ENCODE data around the gene SEMA4F. TPM values are rescaled to one million over a fixed set of nuclear protein-coding genes. Genes with fewer than 3 reads are reported as not detected.
A peak's percentile ranks its signal among the peaks of the same experiment; 100 is the strongest.
"Not testable (repeated sequence)": the region's sequence is repeated elsewhere in the genome, so short reads cannot be mapped to it uniquely, and the experiment has no call there.

The SEMA4F gene, protein sequence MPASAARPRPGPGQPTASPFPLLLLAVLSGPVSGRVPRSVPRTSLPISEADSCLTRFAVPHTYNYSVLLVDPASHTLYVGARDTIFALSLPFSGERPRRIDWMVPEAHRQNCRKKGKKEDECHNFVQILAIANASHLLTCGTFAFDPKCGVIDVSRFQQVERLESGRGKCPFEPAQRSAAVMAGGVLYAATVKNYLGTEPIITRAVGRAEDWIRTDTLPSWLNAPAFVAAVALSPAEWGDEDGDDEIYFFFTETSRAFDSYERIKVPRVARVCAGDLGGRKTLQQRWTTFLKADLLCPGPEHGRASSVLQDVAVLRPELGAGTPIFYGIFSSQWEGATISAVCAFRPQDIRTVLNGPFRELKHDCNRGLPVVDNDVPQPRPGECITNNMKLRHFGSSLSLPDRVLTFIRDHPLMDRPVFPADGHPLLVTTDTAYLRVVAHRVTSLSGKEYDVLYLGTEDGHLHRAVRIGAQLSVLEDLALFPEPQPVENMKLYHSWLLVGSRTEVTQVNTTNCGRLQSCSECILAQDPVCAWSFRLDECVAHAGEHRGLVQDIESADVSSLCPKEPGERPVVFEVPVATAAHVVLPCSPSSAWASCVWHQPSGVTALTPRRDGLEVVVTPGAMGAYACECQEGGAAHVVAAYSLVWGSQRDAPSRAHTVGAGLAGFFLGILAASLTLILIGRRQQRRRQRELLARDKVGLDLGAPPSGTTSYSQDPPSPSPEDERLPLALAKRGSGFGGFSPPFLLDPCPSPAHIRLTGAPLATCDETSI
- 4.9 TPM for polyA plus RNA-seq (2013, experiment 1 of 2)
- 4.0 TPM for polyA plus RNA-seq (2013, experiment 2 of 2)

DNA sequence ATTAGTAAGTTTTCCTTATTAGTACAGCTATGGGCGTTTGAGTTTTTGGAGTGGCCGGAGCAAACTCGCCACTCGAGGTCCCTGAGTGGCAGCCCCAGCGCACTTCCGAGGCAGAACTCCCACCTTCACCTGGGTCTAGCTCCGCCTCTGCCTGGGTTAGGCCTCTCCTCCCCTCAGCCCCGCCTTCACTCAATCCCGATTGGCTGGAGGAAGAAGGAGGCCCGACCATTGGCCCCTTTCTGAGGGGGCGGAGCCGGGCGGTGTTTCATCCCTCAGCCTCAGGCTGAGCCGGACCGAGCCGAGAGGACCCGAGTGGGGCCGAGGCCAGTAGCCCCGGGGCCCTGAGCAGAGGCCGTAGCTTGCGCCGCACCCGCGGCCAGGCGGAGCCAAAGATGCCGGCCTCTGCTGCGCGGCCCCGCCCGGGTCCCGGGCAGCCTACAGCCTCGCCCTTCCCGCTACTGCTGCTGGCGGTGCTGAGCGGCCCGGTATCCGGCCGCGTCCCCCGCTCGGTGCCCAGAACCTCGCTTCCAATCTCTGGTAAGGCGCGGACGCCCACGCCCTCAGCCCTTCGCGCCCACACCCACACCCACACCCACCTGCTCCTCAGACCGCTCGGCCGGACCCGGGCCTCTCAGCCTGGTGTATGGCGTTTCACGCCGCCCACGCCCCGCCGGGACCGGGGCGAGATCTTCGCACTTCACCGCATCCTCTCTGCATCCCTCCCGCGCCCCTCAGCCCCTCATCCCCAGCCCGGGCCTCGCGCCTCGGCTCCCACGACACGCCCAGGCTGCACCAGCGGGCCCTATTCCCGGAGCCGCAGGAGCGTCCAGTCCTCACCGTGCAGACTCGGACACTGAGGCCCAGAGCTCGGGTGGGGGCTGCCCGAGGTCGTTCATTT, at the start of gene SEMA4F:
Gene SEMA4F, plus strand, starts transcription at position 263 of the 898 bp plus-strand sequence. Its CDS starts 130 bp downstream, at position 393.
- Histone ChIP-seq H3K27ac (ENCODE audit: low read depth, low read length, severe bottlenecking) (no peak within 1 kb of the TSS), H3K4me3 (ENCODE audit: extremely low read depth, insufficient read depth, low read length, poor library complexity, severe bottlenecking) (peak within 1 kb of the TSS; percentile 61), H3K36me3 (ENCODE audit: control insufficient read depth, insufficient read depth, low read length) (no peaks in the 10 kb centered on the region), H3K4me1 (ENCODE audit: control insufficient read depth, insufficient read depth, low read length, poor library complexity, severe bottlenecking) (peaks cover 3% of the 10 kb centered on the region), H3K9me3 (ENCODE audit: control insufficient read depth, low read length) (no peaks in the 10 kb centered on the region)
- WGBS, 2 experiments (ENCODE audit: insufficient coverage in 2 of 2), result 2% methylated on average over 45 to 68 of the region's 79 CpGs

DNA sequence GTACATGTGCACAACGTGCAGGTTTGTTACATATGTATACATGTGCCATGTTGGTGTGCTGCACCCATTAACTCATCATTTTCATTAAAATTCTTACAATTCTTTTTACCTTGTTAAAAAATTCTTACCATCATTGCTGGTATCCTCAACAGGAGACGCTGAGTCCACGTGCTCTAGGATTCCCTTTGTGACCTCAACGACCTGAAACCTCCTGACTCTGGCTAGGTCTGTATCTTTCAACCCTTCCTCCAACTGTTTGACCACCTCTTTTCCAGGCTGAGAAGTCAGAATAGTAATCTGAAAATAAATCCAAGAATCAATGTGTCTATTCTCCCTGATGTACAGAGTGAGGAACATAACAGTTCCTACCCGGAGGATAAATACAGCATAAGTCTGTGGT, 47.1 kb upstream of the SEMA4F start:
- Histone ChIP-seq H3K4me1 (ENCODE audit: control insufficient read depth, insufficient read depth, low read length, poor library complexity, severe bottlenecking) (no peaks in the 10 kb centered on the region), H3K27ac (ENCODE audit: low read depth, low read length, severe bottlenecking) (no peak overlapping the region), H3K9me3 (ENCODE audit: control insufficient read depth, low read length) (no peaks in the 10 kb centered on the region), H3K4me3 (ENCODE audit: extremely low read depth, insufficient read depth, low read length, poor library complexity, severe bottlenecking) (no peak overlapping the region), H3K36me3 (ENCODE audit: control insufficient read depth, insufficient read depth, low read length) (no peaks in the 10 kb centered on the region)
- WGBS, 2 experiments (ENCODE audit: insufficient coverage in 2 of 2), result 80 to 94% methylated on average over 4 of the region's 5 CpGs

DNA sequence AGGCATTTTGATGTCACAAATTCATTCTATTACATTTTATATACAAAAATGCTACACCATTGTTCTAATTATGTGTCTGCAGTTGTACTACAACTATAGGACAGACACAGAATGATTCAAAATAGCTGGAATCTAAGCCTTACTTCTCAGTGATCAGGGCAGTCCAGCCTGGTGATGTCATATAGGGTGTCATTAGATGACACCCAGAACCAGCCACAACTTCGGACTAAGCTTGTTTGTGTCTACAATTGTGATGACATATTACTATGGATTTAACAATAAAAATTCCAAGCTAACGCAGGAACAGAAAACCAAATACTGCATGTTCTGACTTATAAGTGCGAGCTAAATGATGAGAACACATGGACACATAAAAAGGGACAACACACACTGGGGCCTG, 36.9 kb upstream of the SEMA4F start:
- no peaks in the 10 kb centered on the region for H3K36me3 ChIP-seq (ENCODE audit: control insufficient read depth, insufficient read depth, low read length)
- H3K4me3 ChIP-seq (ENCODE audit: extremely low read depth, insufficient read depth, low read length, poor library complexity, severe bottlenecking), result no peak overlapping the region
- WGBS, 2 experiments (ENCODE audit: insufficient coverage in 2 of 2), result 80% methylated on average over 1 of the region's 3 CpGs; no CpG with 5 or more reads in 1 of the 2 experiments
- H3K9me3 ChIP-seq (ENCODE audit: control insufficient read depth, low read length), result no peaks in the 10 kb centered on the region
- no peaks in the 10 kb centered on the region for H3K4me1 ChIP-seq (ENCODE audit: control insufficient read depth, insufficient read depth, low read length, poor library complexity, severe bottlenecking)
- no peak overlapping the region for H3K27ac ChIP-seq (ENCODE audit: low read depth, low read length, severe bottlenecking)

DNA sequence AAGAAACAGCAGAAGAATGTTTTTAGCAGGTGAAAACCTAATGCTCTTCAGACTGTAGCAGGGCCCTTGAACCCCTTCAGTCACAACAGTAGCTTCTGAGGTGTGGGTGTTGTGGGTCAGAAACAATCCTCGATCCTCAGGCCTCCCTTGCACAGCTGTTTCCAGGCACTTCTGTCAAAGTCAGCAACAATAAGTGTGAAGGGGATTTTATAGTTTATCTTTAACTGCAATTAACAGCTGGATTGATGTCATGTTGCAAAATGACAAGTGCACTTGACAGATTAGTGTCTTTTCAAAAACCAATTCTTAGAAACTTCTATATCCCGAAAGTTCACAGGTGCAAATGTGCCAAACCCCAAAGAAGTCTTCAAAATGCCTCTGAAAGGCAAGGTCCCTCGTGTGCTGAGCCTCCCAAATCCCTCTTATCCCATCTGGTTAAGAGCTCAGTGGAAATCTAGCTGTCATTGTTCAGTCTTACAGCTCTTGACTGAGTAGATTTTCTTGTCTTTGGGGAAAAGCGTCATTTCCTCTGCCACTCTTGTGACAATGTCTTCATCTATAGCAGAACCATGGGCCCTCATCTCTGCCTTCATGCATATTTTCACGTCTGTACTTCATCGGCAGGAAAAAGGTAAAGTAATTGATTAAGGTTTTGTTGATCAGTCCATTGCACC, 35.5 kb upstream of the SEMA4F start:
- Histone ChIP-seq H3K27ac (ENCODE audit: low read depth, low read length, severe bottlenecking) (no peak overlapping the region), H3K4me3 (ENCODE audit: extremely low read depth, insufficient read depth, low read length, poor library complexity, severe bottlenecking) (no peak overlapping the region), H3K36me3 (ENCODE audit: control insufficient read depth, insufficient read depth, low read length) (no peaks in the 10 kb centered on the region), H3K9me3 (ENCODE audit: control insufficient read depth, low read length) (no peaks in the 10 kb centered on the region), H3K4me1 (ENCODE audit: control insufficient read depth, insufficient read depth, low read length, poor library complexity, severe bottlenecking) (no peaks in the 10 kb centered on the region)
- WGBS, 2 experiments (ENCODE audit: insufficient coverage in 2 of 2), result 83 to 89% methylated on average over 3 of the region's 6 CpGs

DNA sequence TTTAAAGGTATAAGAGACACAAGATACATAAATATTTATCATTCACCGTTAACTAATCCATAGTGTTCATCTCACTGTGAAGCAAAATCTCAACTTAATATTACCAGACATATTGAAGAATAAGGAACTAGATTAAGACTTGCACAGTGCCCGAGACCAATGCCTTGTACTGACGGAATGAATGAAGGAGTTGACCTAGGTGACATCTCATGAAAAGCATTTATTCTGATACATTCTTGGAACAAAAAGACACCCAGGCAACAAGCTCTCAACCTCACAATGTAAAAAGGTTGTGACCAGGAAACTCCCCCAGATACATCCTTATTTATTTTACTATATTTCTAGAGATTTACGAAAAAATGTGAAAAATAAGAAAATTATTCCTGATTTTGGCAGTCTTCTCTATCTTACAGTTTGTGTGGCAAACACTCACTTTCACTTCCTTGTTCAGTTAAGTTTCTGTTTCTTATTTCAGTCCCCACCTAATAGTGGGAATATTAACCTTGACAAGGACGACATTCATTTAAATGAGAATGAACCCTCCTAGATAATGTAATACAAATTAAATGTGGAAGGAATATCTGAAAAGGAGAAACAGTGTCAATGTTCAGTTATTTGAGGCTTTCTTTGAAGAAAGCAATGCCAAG, 34.3 kb upstream of the SEMA4F start:
- Histone ChIP-seq H3K4me3 (ENCODE audit: extremely low read depth, insufficient read depth, low read length, poor library complexity, severe bottlenecking) (no peak overlapping the region), H3K9me3 (ENCODE audit: control insufficient read depth, low read length) (no peaks in the 10 kb centered on the region), H3K27ac (ENCODE audit: low read depth, low read length, severe bottlenecking) (no peak overlapping the region), H3K36me3 (ENCODE audit: control insufficient read depth, insufficient read depth, low read length) (no peaks in the 10 kb centered on the region), H3K4me1 (ENCODE audit: control insufficient read depth, insufficient read depth, low read length, poor library complexity, severe bottlenecking) (no peaks in the 10 kb centered on the region)
- 93% methylated on average over 2 of the region's 5 CpGs; no CpG with 5 or more reads in 1 of the 2 experiments for WGBS, 2 experiments (ENCODE audit: insufficient coverage in 2 of 2)

DNA sequence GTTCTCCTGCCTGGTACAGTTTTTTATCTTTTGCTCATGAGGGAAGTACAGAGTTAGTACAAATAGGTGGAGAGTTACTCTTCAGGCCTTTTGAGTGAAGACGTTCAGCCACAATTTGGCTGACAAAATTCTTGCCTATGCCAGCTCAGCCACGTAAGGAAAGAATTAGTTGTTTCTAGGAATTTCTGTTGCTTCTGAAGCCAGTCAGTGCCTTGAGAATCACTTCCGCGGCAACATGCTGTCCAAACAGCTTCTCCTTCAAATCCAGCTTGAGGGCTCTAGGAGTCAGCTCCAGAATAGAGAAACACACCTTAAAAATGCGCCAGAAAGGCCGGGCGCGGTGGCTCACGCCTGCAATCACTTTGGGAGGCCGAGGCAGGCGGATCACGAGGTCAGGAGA, 33.4 kb upstream of the SEMA4F start:
- no peaks in the 10 kb centered on the region for H3K9me3 ChIP-seq (ENCODE audit: control insufficient read depth, low read length)
- H3K4me3 ChIP-seq (ENCODE audit: extremely low read depth, insufficient read depth, low read length, poor library complexity, severe bottlenecking), result no peak overlapping the region
- no peaks in the 10 kb centered on the region for H3K36me3 ChIP-seq (ENCODE audit: control insufficient read depth, insufficient read depth, low read length)
- 96 to 99% methylated on average over 12 of the region's 12 CpGs for WGBS, 2 experiments (ENCODE audit: insufficient coverage in 2 of 2)
- no peaks in the 10 kb centered on the region for H3K4me1 ChIP-seq (ENCODE audit: control insufficient read depth, insufficient read depth, low read length, poor library complexity, severe bottlenecking)
- no peak overlapping the region for H3K27ac ChIP-seq (ENCODE audit: low read depth, low read length, severe bottlenecking)

DNA sequence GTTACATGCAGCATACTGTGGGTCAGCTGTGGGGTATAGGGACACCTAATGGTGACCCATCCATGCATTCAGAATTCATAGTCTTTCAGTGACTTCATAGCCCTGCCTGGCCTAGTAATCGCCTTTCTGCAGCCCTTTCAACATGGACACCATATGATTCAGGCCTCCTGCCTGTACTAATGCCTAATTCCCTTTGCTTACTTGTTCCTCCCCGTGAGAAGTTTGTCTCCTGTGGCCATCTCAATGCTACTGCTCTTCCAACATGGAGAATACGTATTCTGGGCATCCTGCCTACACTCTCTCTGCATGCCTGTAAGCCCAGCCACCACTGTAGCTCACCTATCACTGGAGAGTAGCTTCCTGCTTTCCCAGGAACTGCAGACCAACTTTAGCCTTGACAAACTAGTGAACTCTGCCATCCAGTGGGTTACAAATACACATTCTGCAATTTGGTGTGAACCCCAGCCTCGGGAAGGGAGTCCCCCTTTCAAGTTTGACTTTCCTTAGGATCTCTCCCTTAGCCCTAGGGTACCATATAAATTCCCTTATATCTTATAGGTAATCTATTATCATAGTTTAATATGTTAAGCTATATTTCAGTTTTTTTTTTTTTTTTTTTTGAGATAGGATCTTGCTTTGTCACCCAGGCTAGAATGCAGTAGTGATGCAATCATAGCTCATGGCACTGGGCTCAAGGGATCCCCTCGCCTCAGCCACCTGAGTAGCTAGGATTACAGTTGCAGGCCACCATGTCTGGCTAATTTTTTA, 28.2 kb upstream of the SEMA4F start:
- WGBS, 2 experiments (ENCODE audit: insufficient coverage in 2 of 2), result 75 to 91% methylated on average over 2 to 5 of the region's 5 CpGs

DNA sequence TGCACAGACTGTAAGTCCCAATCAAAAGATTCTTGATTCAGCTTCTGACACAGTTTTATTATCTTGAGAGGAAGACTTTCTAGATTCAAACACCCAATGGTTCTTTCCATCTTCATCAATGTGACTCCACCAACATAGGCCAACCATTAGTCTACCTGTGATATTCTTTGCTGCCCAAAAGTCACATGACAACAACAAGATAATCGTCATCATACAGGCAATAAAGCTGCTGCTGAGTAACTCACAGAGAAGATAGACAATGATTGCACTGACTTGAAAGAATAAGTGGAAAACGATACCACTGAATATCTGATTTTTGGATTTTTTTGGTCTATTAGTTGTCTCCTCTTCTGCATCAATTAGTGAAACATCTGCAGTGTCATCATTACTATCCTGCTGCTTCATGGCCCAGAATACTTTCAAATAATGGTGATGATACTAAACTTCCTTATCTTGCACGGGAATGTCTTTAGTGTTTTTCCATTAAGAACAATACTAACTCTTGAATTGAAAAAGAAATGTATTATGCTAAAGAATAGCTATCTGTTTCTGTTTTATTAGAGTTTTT, 25.4 kb upstream of the SEMA4F start:
- peaks cover 12% of the 10 kb centered on the region for H3K4me1 ChIP-seq (ENCODE audit: control insufficient read depth, insufficient read depth, low read length, poor library complexity, severe bottlenecking)
- no peak overlapping the region for H3K27ac ChIP-seq (ENCODE audit: low read depth, low read length, severe bottlenecking)
- no peaks in the 10 kb centered on the region for H3K9me3 ChIP-seq (ENCODE audit: control insufficient read depth, low read length)
- no peak overlapping the region for H3K4me3 ChIP-seq (ENCODE audit: extremely low read depth, insufficient read depth, low read length, poor library complexity, severe bottlenecking)
- WGBS, 2 experiments (ENCODE audit: insufficient coverage in 2 of 2), result 80% methylated on average over 1 of the region's 3 CpGs; no CpG with 5 or more reads in 1 of the 2 experiments
- H3K36me3 ChIP-seq (ENCODE audit: control insufficient read depth, insufficient read depth, low read length), result no peaks in the 10 kb centered on the region

More for the DNA sequence above, 28.2 kb upstream of the SEMA4F start:
- H3K9me3 ChIP-seq (ENCODE audit: control insufficient read depth, low read length), result no peaks in the 10 kb centered on the region
- H3K27ac ChIP-seq (ENCODE audit: low read depth, low read length, severe bottlenecking), result no peak overlapping the region
- no peaks in the 10 kb centered on the region for H3K4me1 ChIP-seq (ENCODE audit: control insufficient read depth, insufficient read depth, low read length, poor library complexity, severe bottlenecking)
- no peak overlapping the region for H3K4me3 ChIP-seq (ENCODE audit: extremely low read depth, insufficient read depth, low read length, poor library complexity, severe bottlenecking)
- no peaks in the 10 kb centered on the region for H3K36me3 ChIP-seq (ENCODE audit: control insufficient read depth, insufficient read depth, low read length)

DNA sequence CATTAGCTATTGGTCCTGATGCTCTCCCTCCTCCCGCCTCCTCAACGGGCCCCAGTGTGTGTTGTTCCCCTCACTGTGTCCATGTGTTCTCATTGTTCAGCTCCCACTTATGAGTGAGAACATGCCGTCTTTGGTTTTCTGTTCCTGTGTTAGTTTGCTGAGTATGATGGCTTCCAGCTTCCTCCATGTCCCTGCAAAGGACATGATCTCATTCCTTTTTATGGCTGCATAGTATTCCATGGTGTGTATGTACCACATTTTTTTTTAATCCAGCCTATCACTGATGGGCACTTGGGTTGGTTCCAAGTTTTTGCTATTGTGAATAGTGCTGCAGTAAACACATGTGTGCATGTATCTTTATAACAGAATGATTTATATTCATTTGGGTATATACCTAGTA, 23.6 kb upstream of the SEMA4F start:
- not testable (repeated sequence) for H3K27ac ChIP-seq (ENCODE audit: low read depth, low read length, severe bottlenecking); H3K36me3 ChIP-seq (ENCODE audit: control insufficient read depth, insufficient read depth, low read length); H3K9me3 ChIP-seq (ENCODE audit: control insufficient read depth, low read length); H3K4me3 ChIP-seq (ENCODE audit: extremely low read depth, insufficient read depth, low read length, poor library complexity, severe bottlenecking)
- WGBS, 2 experiments (ENCODE audit: insufficient coverage in 2 of 2), result 92 to 100% methylated on average over 2 of the region's 3 CpGs
- H3K4me1 ChIP-seq (ENCODE audit: control insufficient read depth, insufficient read depth, low read length, poor library complexity, severe bottlenecking), result peaks cover 12% of the 10 kb centered on the region
